Activated naive CD4-positive, alpha-beta T cell treated with anti-CD3 and anti-CD28 coated beads, Interleukin-2, amount 10 ng/mL, durations not matched to agents 7 days and 5 days (primary cell): ENCODE measurements around the gene AQP2.

Source experiments
- CTCF ChIA-PET: fragments of 350-600 bp; sonication (Branson Sonifier 250); formaldehyde crosslinking; loops from one replicate; lab custom pipeline; 2021; ENCODE audit warnings: antibody characterized with exemption; lab: Charles Lee
- DNase-seq: peaks from one replicate; pipeline ENCODE4 v3.0.0-alpha.2; 2020
- H3K27ac Mint-ChIP-seq: one replicate; pipeline ENCODE4 v1.8.0; 2021; ENCODE audit warnings: mild to moderate bottlenecking, moderate library complexity, mixed read lengths
- H3K27me3 Mint-ChIP-seq: one replicate; pipeline ENCODE4 v1.8.0; 2021; ENCODE audit warnings: mild to moderate bottlenecking, mixed read lengths
- H3K36me3 Mint-ChIP-seq: one replicate; pipeline ENCODE4 v1.8.0; 2021; ENCODE audit warnings: mixed read lengths
- H3K4me1 Mint-ChIP-seq: one replicate; pipeline ENCODE4 v1.8.0; 2021; ENCODE audit warnings: mixed read lengths
- H3K4me3 Mint-ChIP-seq: one replicate; pipeline ENCODE4 v1.8.0; 2021; ENCODE audit warnings: mild to moderate bottlenecking, moderate library complexity, mixed read lengths
- H3K9me3 Mint-ChIP-seq: one replicate; pipeline ENCODE4 v1.8.0; 2021; ENCODE audit warnings: mixed read lengths

The AQP2 gene

DNA sequence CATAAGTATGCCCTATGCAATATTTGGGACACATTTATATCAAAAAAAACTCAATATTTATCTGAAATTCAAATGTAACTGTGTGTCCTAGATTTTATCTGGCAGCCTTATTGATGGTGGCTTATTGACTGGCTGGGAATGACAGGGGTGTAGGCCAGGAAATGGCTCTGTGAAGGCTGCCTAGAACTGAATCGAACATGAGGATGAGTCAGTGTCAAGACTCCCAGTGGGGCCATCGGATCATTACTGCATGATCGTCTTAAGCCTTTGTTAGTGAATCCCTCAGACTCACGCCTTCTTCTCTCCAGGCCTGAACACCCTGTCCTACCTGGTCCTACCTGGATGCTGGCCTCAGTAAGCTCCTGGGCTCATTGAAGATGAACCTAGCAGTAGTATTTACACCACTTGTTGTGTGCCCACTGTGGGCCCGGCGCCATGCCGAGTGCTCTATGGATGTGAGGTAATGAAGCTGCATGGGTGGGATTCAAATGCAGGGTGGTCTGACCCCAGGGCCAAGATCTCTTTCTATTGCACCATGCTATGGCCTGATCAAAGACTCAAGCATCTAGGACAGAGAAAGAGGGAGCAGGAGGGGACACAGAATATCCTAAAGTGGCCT is 25.8 kb upstream of the AQP2 start:
- no peak overlapping the region for H3K27ac Mint-ChIP-seq
- H3K4me3 Mint-ChIP-seq: no peak overlapping the region
- no peaks in the 10 kb centered on the region for H3K4me1 Mint-ChIP-seq
- no peaks in the 10 kb centered on the region for H3K36me3 Mint-ChIP-seq
- no peaks in the 10 kb centered on the region for H3K9me3 Mint-ChIP-seq
- CTCF ChIA-PET: no interaction called here
- peaks cover 38% of the 10 kb centered on the region for H3K27me3 Mint-ChIP-seq
- no peak for DNase-seq

DNA sequence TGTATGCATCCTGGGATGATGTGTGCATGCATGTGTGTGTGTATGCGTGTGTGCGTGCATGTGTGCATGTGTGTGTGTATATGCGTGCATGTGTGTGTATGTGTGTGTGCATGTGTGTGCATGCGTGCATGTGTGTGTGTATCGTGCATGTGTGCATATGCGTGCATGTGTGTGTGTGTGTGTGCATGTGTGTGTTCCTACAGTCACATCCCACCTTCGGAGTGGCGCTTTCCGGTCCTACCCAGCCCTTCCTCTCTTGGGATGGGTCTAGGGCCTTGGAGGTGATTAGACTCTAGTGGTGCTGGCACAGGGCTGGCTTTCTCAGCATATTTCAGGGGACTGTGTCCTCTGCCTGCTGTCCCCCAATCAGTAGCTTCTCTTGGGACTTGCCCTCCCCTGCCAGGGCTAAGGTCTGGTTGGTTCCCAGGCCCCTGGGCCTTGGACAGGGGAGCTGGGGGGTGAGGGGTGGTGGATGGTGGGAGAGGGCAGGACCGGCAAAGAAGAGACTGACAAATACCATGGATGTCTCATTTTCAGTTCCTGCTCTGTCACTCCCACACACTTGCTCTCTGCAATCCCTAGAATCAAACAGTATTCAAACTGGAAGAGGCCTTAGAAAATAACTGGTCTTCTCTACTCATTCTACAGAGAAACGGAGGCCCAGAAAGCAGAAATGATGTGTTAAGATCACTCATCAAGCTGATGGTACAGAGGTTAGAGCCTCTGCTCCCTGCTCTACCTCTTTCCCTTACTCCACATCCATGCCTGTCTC is 24.9 kb upstream of the AQP2 start:
- no peaks in the 10 kb centered on the region for H3K36me3 Mint-ChIP-seq
- no peak overlapping the region for H3K4me3 Mint-ChIP-seq
- H3K27me3 Mint-ChIP-seq: peaks cover 33% of the 10 kb centered on the region
- CTCF ChIA-PET: interaction anchor here (1.5 kb wide), 1 partner anchor 19 kb away, joined by 6 read pairs; no protein-coding TSS in a partner anchor
- H3K27ac Mint-ChIP-seq: no peak overlapping the region
- no peak for DNase-seq
- H3K9me3 Mint-ChIP-seq: no peaks in the 10 kb centered on the region
- no peaks in the 10 kb centered on the region for H3K4me1 Mint-ChIP-seq

DNA sequence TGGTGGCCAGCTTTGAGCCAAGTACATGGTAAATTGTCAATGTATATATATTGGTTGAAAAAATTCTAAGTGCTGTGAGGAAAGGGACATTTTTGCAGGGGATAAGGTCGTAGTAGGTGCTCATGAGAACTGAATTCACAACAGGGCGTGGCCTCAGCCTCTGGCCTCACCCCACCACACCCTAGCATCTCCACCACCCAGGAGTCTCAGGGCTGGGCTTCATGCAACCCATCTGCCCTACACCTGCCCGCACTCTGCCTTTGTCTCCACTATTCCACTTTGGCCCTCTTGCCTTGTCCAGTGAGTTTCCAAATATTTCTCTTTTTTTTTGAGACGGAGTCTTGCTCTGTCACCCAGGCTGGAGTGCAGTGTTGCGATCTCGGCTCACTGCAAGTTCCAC is 22.1 kb upstream of the AQP2 start:
- no peaks in the 10 kb centered on the region for H3K4me1 Mint-ChIP-seq
- H3K4me3 Mint-ChIP-seq: no peak overlapping the region
- H3K36me3 Mint-ChIP-seq: no peaks in the 10 kb centered on the region
- H3K9me3 Mint-ChIP-seq: no peaks in the 10 kb centered on the region
- no peak for DNase-seq
- peaks cover 23% of the 10 kb centered on the region for H3K27me3 Mint-ChIP-seq
- CTCF ChIA-PET: interaction anchor here (0.7 to 1.5 kb wide), 3 partner anchors 17 to 476 kb away, joined by 4 to 15 read pairs (median 8); no protein-coding TSS in a partner anchor
- no peak overlapping the region for H3K27ac Mint-ChIP-seq

DNA sequence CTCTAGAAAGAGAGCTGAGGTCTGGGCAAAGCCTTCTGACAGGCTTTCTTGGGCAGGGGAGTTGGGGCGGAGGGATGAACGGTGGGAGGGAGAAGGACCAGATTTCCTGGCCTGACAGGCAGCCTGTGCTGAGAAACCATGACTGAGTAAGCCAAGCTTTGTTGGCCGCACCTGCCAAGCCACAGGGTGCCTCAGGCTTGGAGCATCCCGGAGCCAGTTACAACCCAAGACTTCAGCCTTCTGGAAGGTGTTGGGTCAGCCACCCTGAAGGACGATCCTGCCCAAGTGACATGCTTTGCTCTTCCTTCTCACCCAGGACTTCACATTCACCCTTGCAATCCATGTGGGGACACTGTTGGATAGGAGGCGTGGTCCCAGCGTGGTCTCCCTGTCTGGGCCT is 21.0 kb upstream of the AQP2 start:
- H3K9me3 Mint-ChIP-seq: no peaks in the 10 kb centered on the region
- peaks cover 28% of the 10 kb centered on the region for H3K27me3 Mint-ChIP-seq
- no peak overlapping the region for H3K4me3 Mint-ChIP-seq
- H3K27ac Mint-ChIP-seq: no peak overlapping the region
- no peaks in the 10 kb centered on the region for H3K36me3 Mint-ChIP-seq
- DNase-seq: no peak
- CTCF ChIA-PET: interaction anchor here (1.0 to 1.5 kb wide), 3 partner anchors 14 to 141 kb away, joined by 3 to 4 read pairs (median 3); no protein-coding TSS in a partner anchor
- H3K4me1 Mint-ChIP-seq: no peaks in the 10 kb centered on the region

DNA sequence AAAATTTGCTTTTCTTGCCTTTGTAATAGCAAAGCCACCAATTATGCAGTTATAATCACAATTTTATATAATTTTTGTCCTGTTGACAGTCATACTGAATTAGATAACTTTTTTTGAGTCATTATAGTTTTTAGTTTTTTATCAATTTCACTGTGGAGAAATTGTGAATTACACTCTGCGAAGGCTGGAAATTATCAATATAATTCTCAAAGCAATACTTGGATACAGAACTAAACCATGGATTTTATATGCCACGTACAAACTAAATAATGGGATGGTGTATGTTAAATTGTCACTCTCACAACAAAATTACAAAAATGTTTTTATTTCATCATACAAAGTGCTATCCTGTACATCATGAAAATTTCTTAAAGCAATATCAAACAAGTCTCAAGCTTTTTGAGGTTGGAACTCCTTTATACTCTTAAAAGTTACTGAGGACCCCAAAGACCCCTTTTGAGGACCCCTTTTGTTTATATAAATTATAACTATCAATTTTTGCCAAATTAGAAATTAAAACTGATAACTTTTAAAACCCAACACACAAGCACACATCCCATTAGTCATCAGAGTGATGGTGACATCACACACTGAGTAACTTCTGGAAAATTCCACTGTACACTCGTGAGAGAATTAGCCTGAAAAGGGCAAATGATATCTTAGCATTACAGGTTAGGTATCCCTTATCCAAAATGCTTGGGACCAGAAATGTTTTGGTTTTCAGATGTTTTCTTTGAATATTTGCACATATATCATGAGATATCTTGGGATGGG is 19.8 kb upstream of the AQP2 start:
- Mint-ChIP-seq H3K4me1 (no peaks in the 10 kb centered on the region), H3K27me3 (peaks cover 28% of the 10 kb centered on the region), H3K4me3 (no peak overlapping the region), H3K36me3 (no peaks in the 10 kb centered on the region), H3K27ac (no peak overlapping the region), H3K9me3 (no peaks in the 10 kb centered on the region)
- DNase-seq: no peak
- CTCF ChIA-PET: interaction anchor here (1.0 to 3.3 kb wide), 4 partner anchors 12 to 140 kb away, joined by 3 to 18 read pairs (median 4); no protein-coding TSS in a partner anchor

DNA sequence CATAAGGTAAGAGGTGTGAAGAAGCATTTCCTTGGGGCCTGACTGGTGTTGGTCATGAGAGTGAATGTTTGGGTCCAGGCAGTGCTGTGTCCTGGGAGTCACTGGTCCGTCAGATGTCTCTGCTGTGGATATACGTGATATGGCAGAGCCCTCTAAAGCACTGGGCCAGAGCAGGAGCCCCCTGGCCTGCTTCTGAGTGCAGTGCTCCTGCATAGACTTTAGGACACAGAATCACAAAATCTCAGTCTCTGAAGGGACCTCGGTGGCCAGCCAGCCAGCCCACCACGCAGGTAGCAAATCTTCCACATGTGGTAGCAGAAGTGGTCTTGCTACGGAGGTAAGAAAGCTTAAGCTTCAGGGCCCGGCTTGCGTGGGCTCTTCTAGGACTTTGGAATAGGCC is 18.5 kb upstream of the AQP2 start:
- no peaks in the 10 kb centered on the region for H3K36me3 Mint-ChIP-seq
- CTCF ChIA-PET: interaction anchor here (0.7 to 3.3 kb wide), 4 partner anchors 14 to 240 kb away, joined by 3 to 18 read pairs (median 4); no protein-coding TSS in a partner anchor
- peaks cover 28% of the 10 kb centered on the region for H3K27me3 Mint-ChIP-seq
- H3K9me3 Mint-ChIP-seq: no peaks in the 10 kb centered on the region
- H3K4me1 Mint-ChIP-seq: no peaks in the 10 kb centered on the region
- H3K4me3 Mint-ChIP-seq: no peak overlapping the region
- no peak overlapping the region for H3K27ac Mint-ChIP-seq
- DNase-seq: no peak

DNA sequence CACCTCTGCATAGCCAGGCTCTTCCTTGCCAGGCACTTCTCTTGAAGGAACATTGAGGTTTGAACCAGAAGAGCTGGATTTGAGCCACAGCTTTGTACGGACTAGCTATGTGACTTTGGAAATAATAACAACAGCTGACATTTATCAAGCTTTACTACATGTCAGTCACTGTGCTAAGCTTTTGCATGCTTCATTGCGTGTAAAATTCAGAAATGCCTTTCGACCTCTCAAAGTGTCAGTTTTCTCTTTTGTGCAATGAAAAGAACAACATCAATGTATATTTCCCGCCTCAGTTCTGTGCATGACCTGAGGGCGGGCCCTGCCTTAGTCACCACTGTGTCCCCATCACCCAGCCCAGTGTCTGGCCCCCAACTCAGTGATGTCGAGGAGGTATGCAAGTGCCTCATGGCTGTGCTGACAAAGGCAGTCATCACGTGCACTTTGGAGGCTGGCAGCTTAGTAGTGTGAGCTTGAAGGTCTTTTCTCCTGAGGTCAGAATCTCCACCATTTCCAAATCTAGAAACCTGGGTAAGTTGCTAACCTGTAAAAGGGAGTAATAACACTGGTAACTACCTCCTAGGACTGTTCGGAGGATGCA is 17.9 kb upstream of the AQP2 start:
- Mint-ChIP-seq H3K4me3 (no peak overlapping the region), H3K27me3 (peaks cover 25% of the 10 kb centered on the region), H3K4me1 (no peaks in the 10 kb centered on the region), H3K9me3 (no peaks in the 10 kb centered on the region), H3K36me3 (no peaks in the 10 kb centered on the region), H3K27ac (no peak overlapping the region)
- no peak for DNase-seq
- CTCF ChIA-PET: interaction anchor here (0.7 to 3.3 kb wide), 4 partner anchors 13 to 239 kb away, joined by 3 to 18 read pairs (median 4); no protein-coding TSS in a partner anchor

DNA sequence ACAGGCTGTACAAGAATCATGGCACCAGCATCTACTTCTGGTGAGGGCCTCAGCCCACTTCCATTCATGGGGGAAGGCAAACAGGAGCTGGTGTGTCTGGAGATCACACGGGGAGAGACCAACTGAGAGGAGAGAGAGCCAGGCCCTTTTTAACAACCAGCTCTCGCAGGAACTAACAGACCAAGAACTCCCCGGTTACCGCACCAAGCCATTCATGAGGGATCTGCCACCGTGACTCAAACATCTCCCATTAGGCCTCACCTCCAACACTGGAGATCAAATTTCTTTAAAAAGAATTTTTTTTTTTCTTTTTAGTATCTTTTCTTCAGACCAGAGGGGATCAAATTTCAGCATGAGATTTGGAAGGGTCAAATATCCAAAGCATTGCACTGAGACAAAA is 16.7 kb upstream of the AQP2 start:
- DNase-seq: no peak

DNA sequence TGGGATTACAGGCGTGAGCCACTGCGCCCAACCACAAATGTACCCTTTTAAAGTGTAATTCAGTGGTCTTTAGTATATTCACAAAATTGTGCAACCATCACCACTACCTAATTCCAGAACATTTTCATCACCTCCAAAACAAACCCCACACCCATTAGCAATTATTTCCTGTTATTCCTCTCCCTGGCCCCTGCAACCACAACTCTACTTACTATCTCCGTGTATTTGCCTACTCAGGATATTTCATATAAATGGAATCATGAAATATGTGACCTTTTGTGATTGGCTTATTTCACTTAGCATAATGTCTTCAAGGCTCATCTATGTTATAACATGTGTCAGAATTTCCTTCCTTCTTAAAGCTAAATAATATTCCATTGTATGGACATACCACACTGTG is 16.0 kb upstream of the AQP2 start:
- H3K4me3 Mint-ChIP-seq: no peak overlapping the region
- no peak overlapping the region for H3K27ac Mint-ChIP-seq
- H3K4me1 Mint-ChIP-seq: no peaks in the 10 kb centered on the region
- DNase-seq: no peak
- CTCF ChIA-PET: no interaction called here
- no peaks in the 10 kb centered on the region for H3K9me3 Mint-ChIP-seq
- H3K36me3 Mint-ChIP-seq: no peaks in the 10 kb centered on the region
- peaks cover 14% of the 10 kb centered on the region for H3K27me3 Mint-ChIP-seq

More for the DNA sequence above, 16.7 kb upstream of the AQP2 start:
- Mint-ChIP-seq H3K9me3 (no peaks in the 10 kb centered on the region), H3K4me3 (no peak overlapping the region), H3K27me3 (peaks cover 21% of the 10 kb centered on the region), H3K27ac (no peak overlapping the region), H3K4me1 (no peaks in the 10 kb centered on the region), H3K36me3 (no peaks in the 10 kb centered on the region)
- CTCF ChIA-PET: interaction anchor here (3.3 kb wide), 1 partner anchor 12 kb away, joined by 18 read pairs; no protein-coding TSS in a partner anchor

DNA sequence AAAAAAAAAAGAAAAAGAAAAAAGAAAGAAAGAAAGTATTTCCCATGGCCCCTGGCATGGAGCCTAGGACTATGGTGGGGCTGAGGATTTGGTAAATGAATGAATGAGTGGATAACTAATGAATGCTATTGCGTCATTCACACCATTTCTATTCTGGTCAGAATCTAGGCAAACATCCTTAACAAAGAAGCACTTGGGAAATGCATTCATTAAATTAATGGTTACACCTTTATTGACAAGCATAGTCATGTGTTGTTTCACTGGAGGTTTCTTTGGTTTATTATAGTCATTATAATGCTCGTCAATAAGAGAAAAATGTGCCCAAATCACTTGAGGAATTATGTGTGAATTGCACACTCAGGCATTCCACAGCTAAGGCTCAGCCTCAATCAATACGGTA is 13.6 kb upstream of the AQP2 start:
- H3K4me3 Mint-ChIP-seq: no peak overlapping the region
- H3K27me3 Mint-ChIP-seq: peaks cover 23% of the 10 kb centered on the region
- no peaks in the 10 kb centered on the region for H3K9me3 Mint-ChIP-seq
- no peaks in the 10 kb centered on the region for H3K36me3 Mint-ChIP-seq
- no peak for DNase-seq
- H3K27ac Mint-ChIP-seq: no peak overlapping the region
- CTCF ChIA-PET: interaction anchor here (1.0 to 1.4 kb wide), 2 partner anchors 9 to 26 kb away, joined by 3 to 5 read pairs; no protein-coding TSS in a partner anchor
- H3K4me1 Mint-ChIP-seq: peaks cover under 1% of the 10 kb centered on the region

DNA sequence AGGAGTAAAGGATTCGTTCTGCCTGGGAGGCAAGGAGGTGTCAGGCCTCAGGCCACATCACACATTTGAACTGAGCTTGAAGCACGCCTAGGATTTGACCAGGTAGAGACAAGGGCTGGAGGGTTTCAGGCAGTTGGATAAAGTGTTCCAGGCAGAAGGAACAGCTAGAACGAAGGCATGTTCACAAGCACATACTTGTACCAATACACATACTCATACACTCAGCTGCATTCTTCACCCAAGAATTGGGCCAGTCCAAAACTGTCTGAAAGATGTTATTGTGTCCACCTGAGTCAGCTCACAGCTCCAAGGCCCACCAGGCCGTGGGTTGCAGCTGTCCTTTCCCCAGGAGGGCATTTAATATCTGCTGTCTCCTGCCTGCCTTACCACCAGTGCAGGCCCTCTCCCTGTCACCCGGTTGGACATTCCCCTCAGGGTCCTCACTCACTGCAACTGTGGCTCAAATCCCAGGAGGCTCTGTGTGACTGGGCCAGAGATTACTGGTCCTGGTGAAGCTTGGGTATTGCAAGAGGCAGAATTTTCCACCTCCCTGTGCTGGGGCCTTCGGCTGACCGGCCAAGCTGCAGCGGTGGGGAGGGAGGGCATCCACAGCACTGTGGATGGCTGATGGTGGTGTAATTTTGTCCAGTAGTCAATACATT is 12.8 kb upstream of the AQP2 start:
- Mint-ChIP-seq H3K4me3 (no peak overlapping the region), H3K36me3 (no peaks in the 10 kb centered on the region), H3K4me1 (peaks cover 7% of the 10 kb centered on the region), H3K27me3 (peaks cover 23% of the 10 kb centered on the region), H3K27ac (no peak overlapping the region), H3K9me3 (no peaks in the 10 kb centered on the region)
- CTCF ChIA-PET: interaction anchor here (1.0 to 1.4 kb wide), 2 partner anchors 8 to 25 kb away, joined by 3 to 5 read pairs; no protein-coding TSS in a partner anchor
- no peak for DNase-seq

DNA sequence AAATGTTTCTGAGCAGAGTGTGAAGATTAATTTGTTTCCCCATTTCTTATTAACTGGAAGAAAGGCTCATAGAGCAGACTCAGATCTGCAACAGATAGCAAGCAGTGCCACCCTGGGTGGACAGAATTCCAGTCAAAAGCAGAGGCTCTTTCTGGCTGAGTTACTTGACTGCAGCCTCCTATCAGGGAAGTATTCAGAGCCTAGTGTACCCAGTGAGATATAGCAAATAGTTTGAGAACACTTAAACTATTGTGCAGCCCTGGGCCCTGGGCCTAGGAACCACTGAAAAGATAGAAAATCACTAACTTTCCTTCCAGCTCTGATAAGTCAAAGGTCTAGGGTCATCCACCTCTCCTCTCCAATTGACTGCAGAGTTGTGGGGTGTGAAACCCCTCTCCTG is 11.2 kb upstream of the AQP2 start:
- DNase-seq: no peak
- CTCF ChIA-PET: interaction anchor here (0.7 kb wide), 1 partner anchor 217 kb away, joined by 4 read pairs; no protein-coding TSS in a partner anchor
- Mint-ChIP-seq H3K9me3 (no peaks in the 10 kb centered on the region), H3K4me3 (no peak overlapping the region), H3K4me1 (peaks cover 21% of the 10 kb centered on the region), H3K36me3 (no peaks in the 10 kb centered on the region), H3K27ac (no peak overlapping the region), H3K27me3 (peaks cover 25% of the 10 kb centered on the region)

DNA sequence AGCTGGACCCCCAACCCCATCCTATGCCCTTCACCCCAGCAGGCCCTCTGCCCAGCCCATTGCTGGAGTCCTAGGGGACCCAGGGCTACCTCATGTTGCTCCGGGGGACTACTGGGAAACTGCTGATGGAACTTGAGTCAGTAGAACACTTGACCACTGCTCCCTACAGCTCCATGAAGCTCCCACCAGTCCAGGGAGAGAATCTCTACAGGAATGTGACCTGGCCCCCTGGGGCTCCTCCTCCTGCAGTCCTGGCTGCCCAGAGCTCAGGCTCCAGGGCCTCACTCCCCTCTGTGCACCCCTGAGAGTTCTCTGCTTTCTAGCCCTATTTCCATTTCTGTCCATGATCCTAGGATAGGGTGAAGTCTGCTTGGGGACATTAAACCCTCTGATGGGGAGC is 10.8 kb upstream of the AQP2 start:
- Mint-ChIP-seq H3K9me3 (no peaks in the 10 kb centered on the region), H3K27me3 (peaks cover 25% of the 10 kb centered on the region), H3K4me1 (peaks cover 25% of the 10 kb centered on the region), H3K36me3 (no peaks in the 10 kb centered on the region), H3K4me3 (no peak overlapping the region), H3K27ac (no peak overlapping the region)
- no peak for DNase-seq
- CTCF ChIA-PET: no interaction called here
